SK-N-SH (cell line): ENCODE results near the gene OCSTAMP. TPM values are rescaled to one million over a fixed set of nuclear protein-coding genes. Genes with fewer than 3 reads are reported as not detected.

ENCODE experiments used
- CTCF ChIA-PET: fragments of 300-600, 350-600 bp; formaldehyde crosslinking; extraction: SDS; loops from one replicate; lab custom pipeline; 2021; lab: Yijun Ruan, JAX
- POLR2A ChIA-PET: fragments of 350-600 bp; sonication (Branson Sonifier 250); formaldehyde crosslinking; extraction: SDS; loops from one replicate; lab custom pipeline; 2020; ENCODE audit warnings: antibody characterized with exemption, inconsistent platforms; lab: Yijun Ruan, JAX
- DNase-seq: peaks from one replicate; pipeline ENCODE4 v3.0.0; 2012
- H2AFZ ChIP-seq: fragments of 200-600 bp; sonication (generic); 2 replicates; pipeline ENCODE4 v1.8.1; 2016; ENCODE audit warnings: antibody characterized with exemption, mild to moderate bottlenecking, low read depth
- H3F3A ChIP-seq: fragments of 200-600 bp; sonication (generic); replicated peaks from 2 replicates; pipeline ENCODE3; 2016; ENCODE audit warnings: antibody characterized with exemption, mild to moderate bottlenecking; ENCODE audit not compliant: insufficient read depth
- H3K27ac ChIP-seq, 2 experiments: fragments of 200-500 bp in 1 of 2; fragments of 200-600 bp in 1 of 2; sonication (Bioruptor generic) in 1 of 2; sonication (generic), shearing (Covaris generic) in 1 of 2; 2 replicates each; pipeline versions ENCODE4 v1.5.1 to v1.6.1; 2014 to 2016; ENCODE audit warnings: low read depth in 2 of 2, inconsistent platforms in 1 of 2, low read length in 1 of 2, mild to moderate bottlenecking in 1 of 2, mixed read lengths in 1 of 2
- H3K27me3 ChIP-seq: fragments of 200-600 bp; sonication (generic), shearing (Covaris generic); 2 replicates; pipeline ENCODE4 v1.6.1; 2016; ENCODE audit warnings: mixed run types; ENCODE audit not compliant: insufficient read depth
- H3K36me3 ChIP-seq, 2 experiments: fragments of 200-500 bp in 1 of 2; fragments of 200-600 bp in 1 of 2; sonication (Bioruptor generic) in 1 of 2; sonication (generic) in 1 of 2; replicated peaks in 1 of 2; 2 replicates each; pipeline versions ENCODE3 to v1.5.1; 2014 to 2016; ENCODE audit warnings: low read length in 1 of 2, mild to moderate bottlenecking in 1 of 2; ENCODE audit not compliant: insufficient read depth in 2 of 2, control insufficient read depth in 1 of 2
- H3K4me1 ChIP-seq, 2 experiments: fragments of 200-500 bp in 1 of 2; fragments of 200-600 bp in 1 of 2; sonication (Bioruptor generic) in 1 of 2; sonication (generic), shearing (Covaris generic) in 1 of 2; 2 replicates each; pipeline versions ENCODE4 v1.5.1 to v1.6.1; 2014 to 2016; ENCODE audit warnings: low read depth in 1 of 2, low read length in 1 of 2, mixed run types in 1 of 2; ENCODE audit not compliant: insufficient read depth in 2 of 2, control insufficient read depth in 1 of 2
- H3K4me2 ChIP-seq: fragments of 200-600 bp; sonication (generic), shearing (Covaris generic); 2 replicates; pipeline ENCODE4 v1.6.1; 2017; ENCODE audit warnings: mixed run types
- H3K4me3 ChIP-seq, 2 experiments: fragments of 200-500 bp in 1 of 2; fragments of 200-600 bp in 1 of 2; sonication (Bioruptor generic) in 1 of 2; sonication (generic), shearing (Covaris generic) in 1 of 2; 2 replicates each; pipeline versions ENCODE4 v1.5.1 to v1.8.1; 2014 to 2016; ENCODE audit warnings: low read depth in 2 of 2, inconsistent platforms in 1 of 2, low read length in 1 of 2, mild to moderate bottlenecking in 1 of 2, mixed read lengths in 1 of 2, moderate library complexity in 1 of 2
- H3K79me2 ChIP-seq: fragments of 200-600 bp; sonication (generic); 2 replicates; pipeline ENCODE4 v1.8.1; 2017; ENCODE audit warnings: mild to moderate bottlenecking; ENCODE audit not compliant: insufficient read depth
- H3K9ac ChIP-seq: fragments of 200-600 bp; sonication (generic); 2 replicates; pipeline ENCODE4 v1.6.1; 2017; ENCODE audit warnings: mixed run types
- H3K9me2 ChIP-seq: fragments of 200-600 bp; sonication (generic); 2 replicates; pipeline ENCODE4 v1.6.1; 2017; ENCODE audit warnings: mixed run types
- H3K9me3 ChIP-seq: fragments of 200-600 bp; sonication (generic); 2 replicates; pipeline ENCODE4 v1.6.1; 2017; ENCODE audit warnings: mixed run types, mild to moderate bottlenecking, moderate library complexity
- H4K20me1 ChIP-seq: fragments of 200-600 bp; sonication (generic); 2 replicates; pipeline ENCODE4 v1.6.1; 2017; ENCODE audit warnings: mild to moderate bottlenecking, mixed run types; ENCODE audit not compliant: insufficient read depth
- CHD2 ChIP-seq: fragments of 150-350 bp; IDR thresholded peaks from 2 replicates; pipeline ENCODE4 v1.6.1; 2018; ENCODE audit warnings: low read length; ENCODE audit not compliant: partially characterized antibody
- ELF1 ChIP-seq: IDR thresholded peaks from 2 replicates; pipeline ENCODE4 v1.4.0; 2012
- EP300 ChIP-seq, 2 experiments: IDR thresholded peaks; 2 replicates each; pipeline versions ENCODE4 v1.4.0 to v1.6.1; 2012; ENCODE audit warnings: borderline replicate concordance in 1 of 2, low read depth in 1 of 2, low read length in 1 of 2
- FOSL2 ChIP-seq: IDR thresholded peaks from 2 replicates; pipeline ENCODE4 v1.4.0; 2012; ENCODE audit warnings: low read depth, mild to moderate bottlenecking, moderate library complexity, borderline replicate concordance
- FOXJ3 ChIP-seq: sonication (generic); formaldehyde crosslinking; IDR thresholded peaks from 2 replicates; pipeline ENCODE4 v1.5.1; 2020; ENCODE audit warnings: mild to moderate bottlenecking, missing genetic modification reagents
- GATA2 ChIP-seq: sonication (generic); formaldehyde crosslinking; IDR thresholded peaks from 2 replicates; pipeline ENCODE4 v1.5.0; 2020; ENCODE audit warnings: mild to moderate bottlenecking, missing genetic modification reagents
- JUND ChIP-seq: IDR thresholded peaks from 2 replicates; pipeline ENCODE4 v1.4.0; 2012
- MEF2A ChIP-seq: IDR thresholded peaks from 2 replicates; pipeline ENCODE4 v1.4.0; 2012; ENCODE audit warnings: low read depth, borderline replicate concordance
- PBX3 ChIP-seq: IDR thresholded peaks from 2 replicates; pipeline ENCODE4; 2012
- REST ChIP-seq: IDR thresholded peaks from 2 replicates; pipeline ENCODE4 v1.6.1; 2012; ENCODE audit warnings: mild to moderate bottlenecking, low read depth, low read length, moderate library complexity
- RFX5 ChIP-seq: IDR thresholded peaks from 2 replicates; pipeline ENCODE4 v1.6.1; 2012; ENCODE audit warnings: mild to moderate bottlenecking, improper control_type of control experiment, low read length
- RXRA ChIP-seq: IDR thresholded peaks from 2 replicates; pipeline ENCODE4 v1.4.0; 2012; ENCODE audit warnings: low read depth, mild to moderate bottlenecking, borderline replicate concordance
- TAF1 ChIP-seq: IDR thresholded peaks from 2 replicates; pipeline ENCODE4 v1.6.1; 2012; ENCODE audit warnings: low read depth, mild to moderate bottlenecking, low read length, moderate library complexity, borderline replicate concordance
- TCF12 ChIP-seq: IDR thresholded peaks from 2 replicates; pipeline ENCODE4 v1.4.0; 2012
- YY1 ChIP-seq: IDR thresholded peaks from 2 replicates; pipeline ENCODE4 v1.4.0; 2012; ENCODE audit warnings: low read depth, mild to moderate bottlenecking
- WGBS: methylation state at CpG from one replicate; pipeline ENCODE4 v1.1.6; 2017; ENCODE audit warnings: low lambda C conversion rate; 5-methylcytosine and 5-hydroxymethylcytosine counted together
- polyA plus RNA-seq, 3 experiments: library from polyadenylated mRNA; depleted of rRNA; stranded (reverse); fragments of >200 nt; gene quantifications; 2 replicates each; pipeline ENCODE4 v1.2.3, GENCODE V29; 2012
- TF ChIP-seq, protein P1 (sequence below): IDR thresholded peaks from 2 replicates; pipeline ENCODE4 v1.4.0; 2012; ENCODE audit warnings: low read depth
- TF ChIP-seq, protein P2 (sequence below): fragments of 150-350 bp; IDR thresholded peaks from 2 replicates; pipeline ENCODE4 v1.6.1; 2016; ENCODE audit warnings: mild to moderate bottlenecking, low read depth, low read length
- TF ChIP-seq, protein P3 (sequence below): fragments of 150-350 bp; IDR thresholded peaks from 2 replicates; pipeline ENCODE4 v1.6.1; 2017; ENCODE audit warnings: antibody characterized with exemption, low read length, low read depth, borderline replicate concordance

Gene OCSTAMP
- polyA plus RNA-seq, 1 of the 3 experiments (the other 2 are of a cell fraction), result not detected

DNA sequence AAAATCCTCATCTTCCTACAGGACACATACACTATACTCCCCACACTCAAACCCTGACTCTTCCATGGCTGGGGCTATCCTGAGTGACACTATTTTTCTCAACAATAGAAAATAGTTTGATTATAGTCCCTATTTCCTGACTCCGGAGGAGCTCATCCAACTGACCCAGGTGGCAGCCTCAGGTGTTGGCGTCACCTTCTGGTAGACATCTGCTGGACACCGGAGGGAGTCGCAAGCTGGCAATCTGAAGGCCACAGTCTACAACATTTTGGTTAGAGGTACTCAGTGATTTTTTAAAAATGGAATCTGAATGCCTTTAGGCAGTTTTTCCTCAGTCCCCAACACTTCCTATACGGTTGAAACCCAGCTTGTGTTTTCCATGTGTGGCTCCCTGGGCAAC lies 32.2 kb upstream of the OCSTAMP start:
- Histone ChIP-seq H3K9me2 (no peaks in the 10 kb centered on the region), H4K20me1 (no peaks in the 10 kb centered on the region), H3K79me2 (no peaks in the 10 kb centered on the region), H3K4me3 (no peak overlapping the region), H3K4me1 (no peaks in the 10 kb centered on the region), H2AFZ (no peak overlapping the region), H3K36me3 (no peaks in the 10 kb centered on the region), H3K27me3 (no peaks in the 10 kb centered on the region), H3K9ac (no peak overlapping the region), H3F3A (no peaks in the 10 kb centered on the region), H3K9me3 (no peaks in the 10 kb centered on the region), H3K27ac (no peak overlapping the region), H3K4me2 (no peak overlapping the region)
- POLR2A ChIA-PET, result no interaction called here
- no peak for TF ChIP-seq ELF1
- TF ChIP-seq TCF12, result no peak
- no peak for TF ChIP-seq TAF1
- TF ChIP-seq RXRA, result no peak
- TF ChIP-seq RFX5, result no peak
- TF ChIP-seq JUND, result no peak
- TF ChIP-seq PBX3, result no peak
- TF ChIP-seq CHD2, result no peak
- no peak for TF ChIP-seq EP300 (IDR thresholded peaks at IDR 0.05; ENCODE audit: borderline replicate concordance in 1 of 2, low read depth in 1 of 2, low read length in 1 of 2)
- TF ChIP-seq FOXJ3 (CRISPR knock-in tag), result no peak
- TF ChIP-seq GATA2 (CRISPR knock-in tag), result no peak
- no peak for TF ChIP-seq MEF2A
- TF ChIP-seq, protein P1, sequence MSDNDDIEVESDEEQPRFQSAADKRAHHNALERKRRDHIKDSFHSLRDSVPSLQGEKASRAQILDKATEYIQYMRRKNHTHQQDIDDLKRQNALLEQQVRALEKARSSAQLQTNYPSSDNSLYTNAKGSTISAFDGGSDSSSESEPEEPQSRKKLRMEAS, result no peak
- no peak for TF ChIP-seq YY1
- TF ChIP-seq, protein P2, sequence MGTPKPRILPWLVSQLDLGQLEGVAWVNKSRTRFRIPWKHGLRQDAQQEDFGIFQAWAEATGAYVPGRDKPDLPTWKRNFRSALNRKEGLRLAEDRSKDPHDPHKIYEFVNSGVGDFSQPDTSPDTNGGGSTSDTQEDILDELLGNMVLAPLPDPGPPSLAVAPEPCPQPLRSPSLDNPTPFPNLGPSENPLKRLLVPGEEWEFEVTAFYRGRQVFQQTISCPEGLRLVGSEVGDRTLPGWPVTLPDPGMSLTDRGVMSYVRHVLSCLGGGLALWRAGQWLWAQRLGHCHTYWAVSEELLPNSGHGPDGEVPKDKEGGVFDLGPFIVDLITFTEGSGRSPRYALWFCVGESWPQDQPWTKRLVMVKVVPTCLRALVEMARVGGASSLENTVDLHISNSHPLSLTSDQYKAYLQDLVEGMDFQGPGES, result no peak
- TF ChIP-seq, protein P3, sequence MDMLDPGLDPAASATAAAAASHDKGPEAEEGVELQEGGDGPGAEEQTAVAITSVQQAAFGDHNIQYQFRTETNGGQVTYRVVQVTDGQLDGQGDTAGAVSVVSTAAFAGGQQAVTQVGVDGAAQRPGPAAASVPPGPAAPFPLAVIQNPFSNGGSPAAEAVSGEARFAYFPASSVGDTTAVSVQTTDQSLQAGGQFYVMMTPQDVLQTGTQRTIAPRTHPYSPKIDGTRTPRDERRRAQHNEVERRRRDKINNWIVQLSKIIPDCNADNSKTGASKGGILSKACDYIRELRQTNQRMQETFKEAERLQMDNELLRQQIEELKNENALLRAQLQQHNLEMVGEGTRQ, result no peak
- no peak for TF ChIP-seq REST
- no peak for TF ChIP-seq FOSL2
- WGBS, result 68% methylated on average over 5 of the region's 5 CpGs
- no peak for DNase-seq
- CTCF ChIA-PET, result interaction anchor here (0.7 to 1.4 kb wide), 4 partner anchors 10 to 98 kb away, joined by 3 to 7 read pairs (median 4); no protein-coding TSS in a partner anchor
